GM12878 (cell line): Measurements from ENCODE around the gene GADL1.

Source experiments
- HDAC2 ChIP-seq: fragments of 200-600 bp; sonication (generic); IDR thresholded peaks from 2 replicates; pipeline ENCODE4 v1.6.1; 2017
- MTA3 ChIP-seq: IDR thresholded peaks from 2 replicates; pipeline ENCODE4 v1.6.1; 2012; ENCODE audit warnings: low read length, inconsistent platforms, borderline replicate concordance
- NR2F1 ChIP-seq: fragments of 450-650 bp; conservative IDR thresholded peaks from 2 replicates; pipeline ENCODE4 v1.6.1; 2017; ENCODE audit warnings: mild to moderate bottlenecking
- POLR2AphosphoS5 ChIP-seq: IDR thresholded peaks from 2 replicates; pipeline ENCODE4 v1.6.1; 2011; ENCODE audit warnings: mild to moderate bottlenecking, low read length, inconsistent platforms
- SP1 ChIP-seq: IDR thresholded peaks from one replicate; pipeline ENCODE4 v1.6.1; 2011; ENCODE audit warnings: low read depth, low read length
- ZSCAN29 ChIP-seq: fragments of 450-650 bp; IDR thresholded peaks from 2 replicates; pipeline ENCODE4 v1.6.1; 2017; ENCODE audit warnings: mild to moderate bottlenecking, moderate library complexity
- TF ChIP-seq, protein P1 (sequence below), 3 experiments: IDR thresholded peaks in 2 of 3; conservative IDR thresholded peaks in 1 of 3; 2 replicates each; pipeline ENCODE4 v1.5.1; 2011; ENCODE audit warnings: low read depth in 3 of 3, low read length in 3 of 3, mild to moderate bottlenecking in 3 of 3, control low read depth in 2 of 3, moderate library complexity in 2 of 3, inconsistent platforms in 1 of 3, mixed read lengths in 1 of 3; ENCODE audit not compliant: control insufficient read depth in 2 of 3, insufficient read depth in 1 of 3; ENCODE audit errors: extremely low read depth in 1 of 3
- TF ChIP-seq, protein P2 (sequence below): fragments of 450-650 bp; IDR thresholded peaks from 2 replicates; pipeline ENCODE4 v1.6.1; 2017; ENCODE audit warnings: antibody characterized with exemption, mild to moderate bottlenecking, moderate library complexity

DNA sequence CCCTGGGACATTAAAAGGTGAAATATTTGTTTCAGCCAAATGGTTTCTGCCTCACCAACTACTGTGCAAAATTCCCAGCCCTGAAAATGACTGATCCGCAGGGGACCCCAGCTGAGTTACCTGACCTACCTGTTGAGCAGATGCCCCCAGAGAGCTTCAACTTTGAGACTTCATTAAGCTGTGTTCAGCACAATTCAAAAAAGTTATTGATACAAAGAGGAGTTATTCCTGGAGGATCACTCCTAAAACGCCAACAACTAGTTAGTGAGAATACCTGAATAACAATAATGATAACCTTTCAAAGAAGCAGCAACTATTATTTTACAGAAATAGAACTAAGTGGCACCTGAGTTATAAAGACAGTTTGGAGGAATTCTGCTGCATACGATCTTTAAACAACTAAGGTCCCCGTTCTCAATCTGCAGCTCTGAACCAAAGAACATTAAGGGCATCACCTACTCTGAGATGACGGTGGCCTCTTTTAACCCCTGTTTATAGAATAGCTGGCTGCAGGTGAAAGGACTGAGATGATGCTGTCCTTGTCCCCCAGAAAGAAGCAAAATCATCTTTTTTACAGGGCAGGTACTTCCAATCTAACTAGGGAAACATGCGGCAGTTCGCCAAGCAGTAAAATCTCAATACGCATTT is 659 bp downstream of the GADL1 start:
- TF ChIP-seq POLR2AphosphoS5 (no peak), MTA3 (no peak), NR2F1 (no peak), HDAC2 (no peak), SP1 (no peak), ZSCAN29 (no peak)
- TF ChIP-seq, protein P1, sequence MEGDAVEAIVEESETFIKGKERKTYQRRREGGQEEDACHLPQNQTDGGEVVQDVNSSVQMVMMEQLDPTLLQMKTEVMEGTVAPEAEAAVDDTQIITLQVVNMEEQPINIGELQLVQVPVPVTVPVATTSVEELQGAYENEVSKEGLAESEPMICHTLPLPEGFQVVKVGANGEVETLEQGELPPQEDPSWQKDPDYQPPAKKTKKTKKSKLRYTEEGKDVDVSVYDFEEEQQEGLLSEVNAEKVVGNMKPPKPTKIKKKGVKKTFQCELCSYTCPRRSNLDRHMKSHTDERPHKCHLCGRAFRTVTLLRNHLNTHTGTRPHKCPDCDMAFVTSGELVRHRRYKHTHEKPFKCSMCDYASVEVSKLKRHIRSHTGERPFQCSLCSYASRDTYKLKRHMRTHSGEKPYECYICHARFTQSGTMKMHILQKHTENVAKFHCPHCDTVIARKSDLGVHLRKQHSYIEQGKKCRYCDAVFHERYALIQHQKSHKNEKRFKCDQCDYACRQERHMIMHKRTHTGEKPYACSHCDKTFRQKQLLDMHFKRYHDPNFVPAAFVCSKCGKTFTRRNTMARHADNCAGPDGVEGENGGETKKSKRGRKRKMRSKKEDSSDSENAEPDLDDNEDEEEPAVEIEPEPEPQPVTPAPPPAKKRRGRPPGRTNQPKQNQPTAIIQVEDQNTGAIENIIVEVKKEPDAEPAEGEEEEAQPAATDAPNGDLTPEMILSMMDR (IDR thresholded peaks at IDR 0.05 in 2 of 3, conservative IDR thresholded peaks at IDR 0.05 in 1 of 3; ENCODE audit: control insufficient read depth in 2 of 3, extremely low read depth in 1 of 3, insufficient read depth in 1 of 3, low read depth in 3 of 3, low read length in 3 of 3) = no peak
- TF ChIP-seq, protein P2, sequence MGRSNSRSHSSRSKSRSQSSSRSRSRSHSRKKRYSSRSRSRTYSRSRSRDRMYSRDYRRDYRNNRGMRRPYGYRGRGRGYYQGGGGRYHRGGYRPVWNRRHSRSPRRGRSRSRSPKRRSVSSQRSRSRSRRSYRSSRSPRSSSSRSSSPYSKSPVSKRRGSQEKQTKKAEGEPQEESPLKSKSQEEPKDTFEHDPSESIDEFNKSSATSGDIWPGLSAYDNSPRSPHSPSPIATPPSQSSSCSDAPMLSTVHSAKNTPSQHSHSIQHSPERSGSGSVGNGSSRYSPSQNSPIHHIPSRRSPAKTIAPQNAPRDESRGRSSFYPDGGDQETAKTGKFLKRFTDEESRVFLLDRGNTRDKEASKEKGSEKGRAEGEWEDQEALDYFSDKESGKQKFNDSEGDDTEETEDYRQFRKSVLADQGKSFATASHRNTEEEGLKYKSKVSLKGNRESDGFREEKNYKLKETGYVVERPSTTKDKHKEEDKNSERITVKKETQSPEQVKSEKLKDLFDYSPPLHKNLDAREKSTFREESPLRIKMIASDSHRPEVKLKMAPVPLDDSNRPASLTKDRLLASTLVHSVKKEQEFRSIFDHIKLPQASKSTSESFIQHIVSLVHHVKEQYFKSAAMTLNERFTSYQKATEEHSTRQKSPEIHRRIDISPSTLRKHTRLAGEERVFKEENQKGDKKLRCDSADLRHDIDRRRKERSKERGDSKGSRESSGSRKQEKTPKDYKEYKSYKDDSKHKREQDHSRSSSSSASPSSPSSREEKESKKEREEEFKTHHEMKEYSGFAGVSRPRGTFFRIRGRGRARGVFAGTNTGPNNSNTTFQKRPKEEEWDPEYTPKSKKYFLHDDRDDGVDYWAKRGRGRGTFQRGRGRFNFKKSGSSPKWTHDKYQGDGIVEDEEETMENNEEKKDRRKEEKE = no peak
